Eye (tissue), 1 donor: ENCODE data around the gene MTUS2.

Experiments used
- DNase-seq: peaks from one replicate; pipeline ENCODE4 v3.0.0-alpha.2; 2015

Gene MTUS2

DNA sequence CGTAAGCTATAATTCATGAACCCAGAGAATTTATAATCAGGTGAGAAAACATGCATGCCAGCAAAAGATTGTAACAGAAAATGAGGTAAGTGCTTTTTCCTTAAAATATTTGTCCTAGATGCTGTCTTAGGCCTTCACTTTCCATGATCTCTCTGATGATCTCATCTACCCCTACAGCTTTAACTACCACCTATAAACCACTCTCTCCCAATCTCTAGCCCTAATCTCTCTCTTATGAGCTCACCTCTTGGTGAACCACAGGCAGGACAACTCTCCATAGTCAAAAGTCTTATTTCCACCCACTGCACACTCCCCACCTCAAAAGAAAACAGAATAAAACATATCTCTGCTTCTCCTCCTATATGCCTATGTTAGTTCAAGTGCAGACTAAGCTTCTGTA, 638.3 kb downstream of the MTUS2 start:
- DNase-seq: no peak

DNA sequence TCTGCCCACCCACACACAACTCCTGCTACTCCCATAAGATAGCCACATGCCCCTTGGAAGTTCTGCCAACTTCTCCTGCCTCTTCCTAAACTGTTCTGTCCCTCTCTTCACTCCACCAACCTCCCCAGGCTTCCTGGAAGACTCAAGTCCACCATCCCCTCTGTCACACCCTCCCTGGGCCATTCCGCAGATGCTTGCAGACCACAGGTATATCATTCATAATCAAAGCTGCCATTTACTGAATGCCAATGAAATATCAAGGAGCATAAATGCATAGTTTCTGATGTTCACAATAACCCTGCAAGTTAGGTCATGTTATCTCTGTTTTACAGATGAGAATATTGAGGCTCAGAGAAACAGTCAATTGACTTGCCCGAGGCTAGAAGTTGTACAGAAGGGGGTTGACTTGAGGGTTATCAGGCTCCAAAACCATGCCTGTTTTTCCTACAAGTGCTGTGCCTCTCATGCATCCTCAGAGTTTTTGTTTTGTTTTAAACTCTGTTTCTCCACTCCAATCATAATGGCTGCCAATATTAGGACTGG, 639.7 kb downstream of the MTUS2 start:
- DNase-seq: no peak

DNA sequence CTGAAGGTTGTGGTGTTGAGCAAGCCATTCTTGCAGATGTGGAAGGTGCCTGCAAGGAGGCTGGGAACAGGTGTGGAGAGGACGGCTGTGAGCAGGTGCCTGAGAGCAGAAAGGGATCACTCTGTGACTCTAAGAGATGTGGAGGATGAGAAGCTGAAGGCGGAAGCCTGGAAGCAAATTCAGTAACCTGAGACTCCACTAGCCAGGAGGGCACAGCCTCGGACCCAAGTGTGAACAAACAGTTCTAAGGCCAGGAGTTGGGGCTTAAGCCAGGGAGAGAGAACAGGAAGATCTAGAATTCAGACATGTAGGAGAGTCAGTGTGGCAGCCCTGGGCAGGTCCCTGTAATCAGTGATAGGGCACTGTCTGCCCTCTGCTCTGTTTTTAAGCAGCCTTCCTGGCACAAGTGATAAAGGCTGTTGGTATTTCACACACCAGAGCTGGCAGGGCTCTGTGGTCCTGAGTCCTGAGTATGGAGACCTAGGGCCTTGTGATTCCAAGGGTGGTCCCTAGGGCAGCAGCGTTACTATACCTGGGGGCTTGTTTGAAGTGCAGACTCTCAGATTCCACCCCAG, 644.1 kb downstream of the MTUS2 start:
- no peak for DNase-seq

DNA sequence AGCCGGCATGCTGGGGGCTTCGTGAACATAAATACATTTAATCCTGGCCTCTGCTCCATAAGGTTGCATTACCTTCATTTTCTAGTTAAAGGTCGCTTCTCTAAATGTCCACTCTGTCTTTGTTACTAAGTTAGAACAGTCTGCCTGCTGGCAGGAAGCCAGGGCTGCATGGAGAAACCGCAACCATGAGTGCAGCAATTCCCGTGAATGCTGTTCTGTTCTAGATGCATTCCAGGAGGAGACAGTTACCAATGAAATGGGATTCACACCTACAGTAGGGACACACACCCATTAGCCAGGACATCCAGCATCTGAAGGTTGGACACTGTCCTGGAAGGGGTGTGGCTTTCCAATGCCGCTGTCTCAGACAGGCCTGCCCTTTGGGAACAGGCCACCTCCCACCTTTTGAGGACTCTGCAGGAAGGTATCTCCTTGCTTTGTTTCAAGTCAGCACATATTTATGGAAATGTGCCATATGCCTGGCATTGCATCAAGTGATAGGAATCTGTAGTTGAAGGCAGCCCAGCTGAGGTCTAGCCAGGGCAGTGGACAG, 645.7 kb downstream of the MTUS2 start:
- DNase-seq: peak; percentile 15

DNA sequence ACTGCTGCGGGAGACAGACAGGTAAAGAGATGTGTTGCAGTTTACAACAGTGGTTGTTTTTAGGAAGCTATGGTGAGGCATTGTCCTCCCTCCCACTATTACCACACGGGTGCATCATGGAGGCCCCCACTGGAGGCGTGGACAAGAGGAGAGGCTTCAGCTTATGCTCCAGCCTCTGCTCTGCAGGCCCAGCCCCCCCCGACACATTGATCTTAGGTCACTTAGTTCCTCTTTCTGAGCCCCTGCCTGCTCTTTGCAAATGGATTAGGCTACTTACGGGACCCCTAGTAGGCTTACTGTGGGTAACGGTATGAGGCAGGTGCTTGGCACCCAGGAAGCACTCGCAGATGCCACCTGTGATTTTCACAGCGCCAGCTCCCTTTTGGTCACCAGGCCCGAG, 651.4 kb downstream of the MTUS2 start:
- no peak for DNase-seq

DNA sequence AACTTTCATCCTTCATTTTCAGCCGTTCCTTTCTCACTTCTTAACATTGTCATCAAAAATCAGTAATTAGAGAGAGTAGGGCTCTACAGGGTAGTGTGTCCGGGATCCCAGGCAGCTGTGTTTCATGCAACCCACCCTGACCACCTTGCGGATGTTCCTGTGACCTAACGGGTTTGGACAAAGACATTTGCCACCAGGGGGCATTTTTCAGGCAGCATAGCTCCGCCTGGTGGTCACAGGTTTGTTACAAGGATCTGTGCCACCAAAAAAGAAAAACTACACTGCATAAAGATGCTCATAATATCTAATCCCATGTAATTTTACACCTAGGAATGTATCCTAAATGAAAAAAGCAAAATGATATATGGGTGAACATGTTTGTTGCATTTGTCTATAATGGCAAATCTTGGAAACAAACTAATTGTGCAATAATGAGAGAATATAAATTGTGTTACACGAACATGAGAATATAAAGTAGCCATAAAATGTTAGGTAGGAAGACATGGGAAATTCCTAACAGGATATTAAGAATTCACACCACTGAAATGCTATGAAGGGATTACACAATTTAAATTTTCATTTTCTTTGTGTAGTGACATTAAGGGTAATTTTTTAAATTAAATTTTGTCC, 652.3 kb downstream of the MTUS2 start:
- DNase-seq: peak; percentile 59

DNA sequence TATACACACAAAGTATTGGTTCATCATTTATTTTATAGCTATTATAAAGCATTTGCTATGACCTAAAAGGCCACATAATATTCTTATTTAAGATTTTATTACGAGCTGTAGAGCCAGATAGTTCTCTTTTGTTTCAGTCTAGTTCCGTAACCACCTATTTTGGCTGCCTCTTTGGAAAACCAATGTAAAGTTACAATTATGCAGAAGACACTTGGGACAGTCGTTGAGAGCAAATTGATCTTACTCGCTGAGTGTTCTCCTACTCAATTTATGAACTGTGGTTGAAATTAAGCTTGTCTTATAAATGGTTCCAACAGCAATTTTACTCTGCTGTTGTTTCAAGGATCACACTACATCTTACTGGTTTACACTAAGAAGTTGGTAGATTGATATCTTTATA, 653.0 kb downstream of the MTUS2 start:
- no peak for DNase-seq

DNA sequence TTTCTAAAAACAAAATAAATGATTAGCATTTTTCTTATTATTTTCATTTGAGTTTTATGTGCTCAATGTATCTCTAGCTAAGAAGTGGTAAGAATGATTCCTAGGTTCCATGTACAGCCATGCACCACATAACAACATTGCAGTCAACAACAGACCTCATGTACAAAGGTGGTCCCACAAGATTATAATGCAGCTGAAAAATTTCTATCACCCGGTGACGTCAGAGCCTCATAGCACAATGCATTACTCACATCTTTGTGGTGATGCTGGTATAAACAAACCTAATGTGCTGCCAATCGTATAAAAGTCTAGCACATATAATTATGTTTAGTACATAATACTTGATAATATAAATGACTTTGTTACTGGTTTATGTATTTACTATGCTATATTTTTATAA, 654.9 kb downstream of the MTUS2 start:
- DNase-seq: no peak

DNA sequence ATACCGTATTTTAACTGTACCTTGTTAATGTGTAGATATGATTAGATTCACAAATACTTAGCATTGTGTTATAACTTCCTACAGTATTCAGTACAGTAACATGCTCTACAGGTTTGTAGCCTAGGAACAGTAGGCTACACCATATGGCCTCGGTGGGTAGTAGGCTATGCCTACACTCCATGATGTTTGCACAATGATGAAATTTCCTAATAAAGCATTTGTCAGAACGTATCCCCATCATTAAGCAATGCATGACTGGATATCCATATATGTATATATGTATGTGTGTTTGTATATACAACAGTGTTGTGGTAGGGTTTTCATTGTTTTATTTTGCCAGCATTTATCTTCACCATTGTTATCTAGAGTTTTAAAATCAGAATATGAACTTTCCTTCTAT, 655.9 kb downstream of the MTUS2 start:
- DNase-seq: no peak

DNA sequence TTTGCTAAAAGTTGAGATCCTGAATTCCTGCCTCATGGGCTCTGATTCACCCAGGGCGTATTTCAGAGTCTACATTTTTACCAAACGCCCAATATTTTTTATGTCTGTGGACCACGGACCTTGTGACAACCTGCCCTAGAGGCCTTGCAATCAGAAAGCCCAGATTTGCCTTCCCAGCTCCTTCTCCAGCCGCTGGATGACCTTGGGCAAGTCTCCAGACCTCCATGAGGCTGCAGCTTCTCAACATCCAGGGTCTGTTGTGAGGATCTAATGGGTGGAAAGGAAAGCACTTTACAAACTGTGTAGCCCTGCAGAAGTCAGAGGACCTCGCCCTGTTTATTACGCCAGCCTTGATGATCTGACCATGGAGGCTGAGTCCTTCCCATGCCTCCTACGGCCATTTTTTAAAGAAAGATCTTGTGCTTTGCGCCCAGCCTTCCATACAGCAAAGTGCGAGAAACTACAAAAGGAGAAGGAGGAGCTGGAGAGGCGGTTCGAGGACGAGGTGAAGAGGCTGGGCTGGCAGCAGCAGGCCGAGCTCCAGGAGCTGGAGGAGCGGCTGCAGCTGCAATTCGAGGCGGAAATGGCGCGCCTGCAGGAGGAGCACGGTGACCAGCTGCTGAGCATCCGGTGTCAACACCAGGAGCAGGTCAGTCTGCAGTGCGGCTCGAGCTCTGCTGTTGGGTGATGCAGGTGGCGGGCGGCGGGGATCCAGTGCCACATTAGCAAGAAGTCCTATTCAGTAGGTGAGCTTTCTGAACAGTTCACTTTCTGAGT, 659.8 kb downstream of the MTUS2 start:
- no peak for DNase-seq

DNA sequence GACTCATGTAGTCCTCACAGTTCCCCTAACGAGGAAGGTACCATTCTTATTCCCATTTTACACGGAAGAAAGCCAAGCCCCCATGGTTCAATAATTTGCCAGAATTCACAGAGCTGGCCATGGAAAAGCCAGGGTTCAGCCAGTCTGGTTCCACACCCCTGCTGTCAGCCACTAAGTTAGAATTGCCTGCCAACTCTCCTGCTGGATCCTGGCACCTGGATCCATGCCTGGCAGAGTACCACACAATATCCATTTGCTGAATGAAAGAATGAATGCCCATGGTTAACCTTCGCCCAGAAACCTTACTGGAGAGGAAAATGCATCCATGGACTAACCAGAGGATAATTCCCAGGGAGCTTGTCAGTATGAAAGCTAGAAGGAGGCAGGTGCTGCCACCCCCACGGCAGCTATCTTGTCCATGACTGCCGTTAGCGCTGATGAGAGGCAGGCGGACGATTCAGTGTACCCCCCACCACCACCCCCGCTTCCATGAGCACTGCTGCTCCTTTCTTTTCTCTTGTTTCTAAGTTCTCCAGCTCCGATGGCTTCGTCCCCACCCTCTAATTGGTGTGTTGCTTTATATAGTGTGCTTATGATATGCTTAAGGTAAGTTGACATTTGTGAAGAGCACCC, 660.9 kb downstream of the MTUS2 start:
- DNase-seq: no peak

DNA sequence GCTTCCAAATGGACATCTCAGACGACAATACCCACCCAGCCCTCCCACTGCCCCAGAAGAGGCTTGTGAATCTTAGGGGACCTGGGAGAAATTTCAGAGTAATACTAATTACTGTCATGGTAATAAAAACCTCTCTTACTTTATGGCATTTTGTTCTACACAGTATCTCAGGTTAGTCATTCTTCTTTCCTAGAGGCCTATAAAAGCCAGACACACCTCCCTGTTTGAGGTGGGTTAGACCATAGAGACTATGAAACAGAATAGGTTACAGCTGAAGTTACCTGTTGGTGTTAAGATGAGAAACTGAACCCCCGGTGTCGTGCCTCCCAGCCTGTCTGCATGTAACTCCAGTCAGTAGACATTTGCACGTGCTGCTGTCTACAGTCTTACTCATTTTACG, 661.5 kb downstream of the MTUS2 start:
- no peak for DNase-seq

DNA sequence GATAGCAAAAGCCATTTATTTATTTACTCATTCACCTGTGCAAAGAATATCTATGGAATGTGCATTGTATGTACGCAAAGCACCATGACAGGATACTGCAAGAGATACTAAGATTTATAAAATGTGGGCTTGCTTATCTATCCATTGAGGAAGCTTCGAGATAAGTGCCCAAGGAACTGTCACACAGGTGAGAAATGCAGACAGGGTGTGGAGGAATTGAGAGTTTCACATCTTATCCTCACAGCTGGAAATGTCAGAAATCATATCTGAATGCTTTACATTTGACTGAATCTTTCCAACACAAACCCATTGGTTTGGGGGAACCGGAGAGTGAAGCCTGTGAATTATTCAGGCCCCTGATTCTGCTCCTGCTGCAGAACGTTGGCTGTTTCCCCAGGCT, 662.4 kb downstream of the MTUS2 start:
- no peak for DNase-seq

DNA sequence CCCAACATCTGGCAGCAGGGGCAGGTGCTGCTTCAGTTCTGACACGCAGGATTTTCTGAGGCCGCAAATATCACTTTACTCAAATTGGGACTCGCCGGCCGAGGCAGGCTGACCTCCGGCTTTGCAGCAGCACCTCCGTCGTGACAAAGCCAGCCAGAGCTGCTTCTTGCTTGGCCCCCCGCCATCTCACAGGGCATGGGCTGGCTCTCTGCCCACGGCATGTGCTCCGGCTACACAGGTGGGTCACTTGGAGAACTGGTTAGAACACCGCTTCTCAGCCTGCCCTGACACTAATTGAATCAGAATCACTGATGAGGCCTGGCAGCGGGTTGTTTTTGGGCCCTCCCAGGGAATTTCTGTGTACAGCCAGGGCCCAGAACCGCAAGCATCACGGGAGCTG, 663.1 kb downstream of the MTUS2 start:
- DNase-seq: no peak

DNA sequence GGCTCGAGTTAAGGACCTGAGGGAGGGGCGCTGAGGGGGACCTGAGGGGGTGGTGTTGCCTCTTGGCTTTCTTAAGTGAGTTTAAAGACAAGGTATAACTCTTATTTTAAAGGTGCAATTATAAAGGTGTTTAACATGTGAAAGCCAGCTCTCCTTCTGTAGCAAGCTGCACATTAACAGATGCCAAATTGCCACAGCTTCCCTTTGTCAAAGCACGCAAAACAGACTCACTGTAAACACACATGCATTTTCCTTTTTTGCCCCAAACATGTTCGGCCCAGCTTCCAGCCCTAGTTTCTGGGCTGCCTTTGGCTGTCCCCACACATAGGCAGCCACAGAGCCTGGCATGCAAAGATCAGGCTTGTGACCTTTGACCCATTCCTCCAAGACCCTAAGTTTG, 663.5 kb downstream of the MTUS2 start:
- DNase-seq: no peak

DNA sequence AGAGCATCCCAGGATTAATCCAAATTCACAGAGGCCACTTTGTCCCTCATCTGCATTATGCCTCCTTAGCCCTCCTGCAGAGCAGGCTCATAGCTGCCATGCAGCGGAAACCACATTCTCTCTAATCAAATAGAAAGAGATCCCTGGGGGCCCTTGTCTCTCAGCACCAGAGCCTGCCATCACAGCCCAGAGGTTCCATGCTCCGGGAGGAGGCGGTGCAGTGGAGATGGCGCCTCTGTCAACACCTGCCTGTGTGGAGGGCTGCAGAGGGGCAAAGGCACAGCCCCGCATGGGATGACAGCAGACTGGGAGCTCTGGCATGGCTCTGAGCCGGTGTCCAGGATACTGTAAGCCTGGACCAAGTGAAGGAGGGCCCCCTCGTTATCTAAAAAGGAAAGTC, 664.1 kb downstream of the MTUS2 start:
- DNase-seq: peak; percentile 64

DNA sequence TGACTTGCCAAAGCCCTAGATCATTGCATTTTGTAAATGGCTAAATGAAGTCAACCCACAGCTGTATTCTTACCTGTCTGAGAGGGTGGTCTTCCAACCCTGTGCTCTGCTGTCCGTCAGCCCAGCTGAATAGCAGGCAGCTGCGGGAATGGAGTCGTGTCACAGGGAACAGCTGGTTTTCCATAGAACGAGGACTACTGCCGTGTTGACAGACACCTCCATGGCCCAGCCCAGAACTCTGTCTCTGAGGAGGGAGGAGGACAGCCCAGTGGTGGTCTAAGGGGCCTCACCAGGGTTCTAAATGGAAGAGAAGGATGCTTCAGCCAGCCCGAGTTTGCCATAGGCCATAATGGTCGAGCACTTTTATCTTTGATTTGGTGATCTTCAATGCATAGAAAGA, 664.7 kb downstream of the MTUS2 start:
- no peak for DNase-seq

DNA sequence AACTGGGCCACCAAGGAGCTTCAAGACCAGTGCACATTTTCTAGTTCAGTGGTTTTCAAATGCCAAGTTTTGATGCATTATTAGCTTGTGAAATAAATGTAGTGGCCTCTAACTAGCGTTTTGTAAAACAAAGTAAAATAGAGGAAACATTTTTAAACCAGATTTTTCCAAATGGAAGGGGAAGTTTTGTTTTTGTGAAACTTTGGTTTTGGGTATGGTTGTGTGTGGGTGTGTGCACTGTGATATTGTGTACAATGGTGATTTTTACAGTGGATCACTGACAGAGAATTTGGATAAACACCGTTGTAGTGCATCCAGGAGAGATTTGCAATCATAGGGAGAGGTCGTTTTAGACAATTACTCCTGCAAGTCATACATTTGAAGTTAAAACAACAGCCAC, 666.4 kb downstream of the MTUS2 start:
- DNase-seq: no peak

DNA sequence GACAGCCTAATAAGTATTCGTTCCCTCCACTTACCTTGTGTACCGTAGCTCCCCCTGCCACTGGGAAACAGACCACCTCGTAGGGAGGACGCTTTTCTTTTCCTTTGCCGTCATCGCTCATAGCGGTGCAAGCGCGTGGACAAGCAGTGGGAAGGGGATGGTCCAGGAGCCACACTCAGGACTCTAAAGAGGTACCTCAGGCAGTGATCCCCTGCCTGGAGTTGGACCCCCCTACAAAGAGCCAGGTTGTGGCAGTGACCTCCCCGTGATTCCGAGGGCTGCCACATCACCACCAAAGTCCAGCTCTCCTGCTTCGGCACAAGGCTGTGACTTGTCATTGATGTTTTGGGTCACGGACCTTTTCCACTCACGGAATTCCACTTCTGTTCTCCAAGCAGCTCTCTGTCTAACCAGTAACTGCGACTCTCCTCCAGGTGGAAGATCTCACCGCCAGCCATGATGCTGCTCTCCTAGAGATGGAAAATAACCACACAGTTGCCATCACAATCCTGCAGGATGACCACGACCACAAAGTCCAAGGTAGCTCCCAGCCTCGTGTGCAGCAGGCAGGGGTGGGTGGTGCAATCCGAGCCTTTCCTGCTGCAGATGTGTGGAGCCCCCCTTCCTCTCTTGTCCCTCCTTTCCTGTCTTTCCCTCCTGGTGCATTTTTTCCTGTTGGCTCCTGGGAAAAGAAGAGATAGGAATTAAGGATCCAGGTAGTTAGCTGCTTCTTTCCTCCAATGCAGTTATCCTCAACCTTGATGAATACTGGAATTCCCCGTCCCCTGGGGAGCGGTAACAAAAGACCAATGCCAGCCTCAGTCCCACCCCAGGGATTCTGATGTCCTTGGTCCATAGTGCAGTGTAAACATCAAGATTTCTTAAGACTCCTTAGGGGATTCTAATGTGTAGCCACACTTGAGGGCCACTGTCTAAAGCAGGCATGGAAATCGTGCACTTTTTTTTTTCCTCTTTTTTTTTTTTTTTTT, 667.6 kb downstream of the MTUS2 start:
- no peak for DNase-seq

DNA sequence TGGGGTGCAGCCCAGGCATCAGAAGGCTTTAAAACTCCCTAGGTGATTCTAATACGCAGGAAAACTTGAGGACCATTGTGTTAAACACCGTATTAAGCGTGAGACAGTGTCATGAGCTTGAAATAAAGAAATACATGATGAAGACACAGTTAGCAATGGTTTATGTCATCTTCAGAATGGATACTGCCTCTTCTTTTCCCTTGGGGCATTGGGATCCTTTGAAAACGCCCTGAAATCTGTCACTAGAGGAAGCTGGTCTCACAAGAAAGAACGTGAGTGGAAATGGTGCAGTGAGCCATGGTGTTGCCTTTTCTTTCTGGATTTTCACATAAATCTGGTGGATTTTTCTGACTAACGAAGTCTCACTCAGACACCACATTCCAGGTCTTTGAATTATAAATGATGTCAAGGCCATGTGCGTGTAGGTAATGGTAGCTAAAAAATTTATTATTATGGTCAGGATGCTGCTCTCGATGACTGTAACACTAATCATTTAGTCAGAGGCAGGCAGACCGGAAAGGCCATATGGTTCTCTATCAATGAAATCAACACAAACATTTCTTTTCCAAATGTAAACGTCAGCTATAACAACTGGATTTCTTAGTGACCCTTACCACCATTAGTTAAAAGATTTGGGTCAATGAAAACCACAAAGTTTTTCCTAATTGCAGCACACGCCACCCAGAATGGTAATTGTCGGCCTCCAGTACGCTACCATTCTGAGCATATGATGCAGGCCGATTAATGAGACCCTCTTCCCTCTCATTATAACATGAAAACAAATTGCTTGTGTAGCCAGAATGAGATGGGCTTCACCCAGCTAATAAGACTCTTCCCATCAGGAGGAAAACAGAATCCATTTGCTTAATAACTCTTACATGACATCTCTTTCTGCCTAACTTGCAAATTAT, 669.8 kb downstream of the MTUS2 start:
- DNase-seq: peak; percentile 70

DNA sequence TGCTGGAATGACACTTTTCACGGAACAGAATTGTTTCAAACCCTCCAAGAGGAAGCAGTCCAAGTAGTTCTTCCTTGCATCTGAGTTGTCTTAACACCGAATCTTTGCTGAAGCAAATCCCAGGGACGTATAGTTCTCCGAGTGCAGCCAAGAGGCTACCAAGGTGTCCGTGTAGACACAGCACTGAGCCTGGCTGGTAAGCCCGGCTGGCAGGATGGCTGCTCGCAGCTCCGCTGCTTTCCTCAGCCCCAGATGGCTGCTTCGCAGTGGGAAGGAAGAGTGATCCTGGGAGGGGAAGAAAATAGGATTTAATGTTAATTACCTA, 670.4 kb downstream of the MTUS2 start:
- DNase-seq: no peak
